ENCODE measurements around the gene NRXN2. TPM values are rescaled to one million over a fixed set of nuclear protein-coding genes. Genes with fewer than 3 reads are reported as not detected.

The NRXN2 gene
- total RNA-seq, 1 experiment from 2014 or later = 0.15 TPM

GRCh38 chr11:64722141-64723065 is 594 bp downstream of the NRXN2 start:
- CTCF ChIA-PET = interaction anchor here (0.6 to 0.7 kb wide), 2 partner anchors 20 to 34 kb away, joined by 5 to 7 read pairs; no protein-coding TSS in a partner anchor
- no peak for TF ChIP-seq REST (IDR thresholded peaks at IDR 0.05; ENCODE audit: insufficient read depth in 1 of 2, low read depth in 2 of 2, low read length in 1 of 2)
- no peak for TF ChIP-seq POLR2AphosphoS5 (IDR thresholded peaks at IDR 0.05; ENCODE audit: low read depth, low read length)
- no peak for TF ChIP-seq CTCF (IDR thresholded peaks at IDR 0.05)
- no peak for TF ChIP-seq TCF7L2 (IDR thresholded peaks at IDR 0.05; ENCODE audit: low read depth, low read length)
- TF ChIP-seq SIN3A (IDR thresholded peaks at IDR 0.05; ENCODE audit: borderline replicate concordance, insufficient read depth, low read depth, low read length) = no peak
- DNase-seq (ENCODE audit: low read depth, low spot score) = no peak
- 0 out of 2 replicates have a peak, but pooled peaks cover 2% of the 10 kb centered on the region for H3K27me3 ChIP-seq (ENCODE audit: control insufficient read depth, insufficient read depth, low read length)
- POLR2A ChIA-PET = interaction anchor here (0.6 kb wide), 1 partner anchor 360 kb away, joined by 5 read pairs; no protein-coding TSS in a partner anchor
- no peaks in the 10 kb centered on the region for H3K9me3 ChIP-seq (ENCODE audit: control insufficient read depth, insufficient read depth, low read depth, low read length)
- H3K4me1 ChIP-seq (ENCODE audit: control insufficient read depth, insufficient read depth, low read length) = peaks cover 8% of the 10 kb centered on the region
- no peak for ATAC-seq
- intact Hi-C loops (cut with micrococcal nuclease; ENCODE audit: unreplicated experiment) (no loop called here), in situ Hi-C loops (cut with HindIII; ENCODE audit: low pct_unique_long_range_greater_than_20kb, low sequenced_read_pairs) (no loop called here)
- no peak overlapping the region for H3K4me3 ChIP-seq (ENCODE audit: low read depth in 2 of 2, low read length in 2 of 2)
- H3K27ac ChIP-seq (ENCODE audit: low read length) = no peak overlapping the region
- BruUV-seq (replicated peaks) = no TSS peak
- H3K36me3 ChIP-seq (ENCODE audit: control insufficient read depth, insufficient read depth, low read length) = no peaks in the 10 kb centered on the region

GRCh38 chr11:64721359-64721699 is 1.7 kb downstream of the NRXN2 start:
- no peak for TF ChIP-seq TCF7L2 (IDR thresholded peaks at IDR 0.05; ENCODE audit: low read depth, low read length)
- TF ChIP-seq REST (IDR thresholded peaks at IDR 0.05; ENCODE audit: insufficient read depth in 1 of 2, low read depth in 2 of 2, low read length in 1 of 2) = no peak
- no peak for TF ChIP-seq CTCF (IDR thresholded peaks at IDR 0.05)
- no peak for TF ChIP-seq SIN3A (IDR thresholded peaks at IDR 0.05; ENCODE audit: borderline replicate concordance, insufficient read depth, low read depth, low read length)
- TF ChIP-seq POLR2AphosphoS5 (IDR thresholded peaks at IDR 0.05; ENCODE audit: low read depth, low read length) = no peak
- H3K4me3 ChIP-seq (ENCODE audit: low read depth in 2 of 2, low read length in 2 of 2) = no peak overlapping the region

More at GRCh38 chr11:64721359-64721699, 1.7 kb downstream of the NRXN2 start:
- ChIA-PET POLR2A (no interaction called here), CTCF (no interaction called here)
- H3K4me1 ChIP-seq (ENCODE audit: control insufficient read depth, insufficient read depth, low read length) = peaks cover 5% of the 10 kb centered on the region
- DNase-seq (ENCODE audit: low read depth, low spot score) = no peak
- H3K36me3 ChIP-seq (ENCODE audit: control insufficient read depth, insufficient read depth, low read length) = no peaks in the 10 kb centered on the region
- H3K27ac ChIP-seq (ENCODE audit: low read length) = no peak overlapping the region
- H3K27me3 ChIP-seq (ENCODE audit: control insufficient read depth, insufficient read depth, low read length) = peaks cover 2% of the 10 kb centered on the region; the same call in 1 of the 2 replicates
- no TSS peak for BruUV-seq (replicated peaks)
- no peaks in the 10 kb centered on the region for H3K9me3 ChIP-seq (ENCODE audit: control insufficient read depth, insufficient read depth, low read depth, low read length)
- in situ Hi-C loops (cut with HindIII; ENCODE audit: low pct_unique_long_range_greater_than_20kb, low sequenced_read_pairs) (no loop called here), intact Hi-C loops (cut with micrococcal nuclease; ENCODE audit: unreplicated experiment) (no loop called here)
- ATAC-seq = no peak
